ELF-1 (cell line): ENCODE measurements around the gene OCA2.
A peak's percentile ranks its signal among the peaks of the same experiment; 100 is the strongest.
"Not testable (repeated sequence)": the region's sequence is repeated elsewhere in the genome, so short reads cannot be mapped to it uniquely, and the experiment has no call there.

Experiments
- DNase-seq: peaks from one replicate; pipeline ENCODE4 v3.0.0-alpha.2; 2016; ENCODE audit warnings: low read depth, low spot score

The OCA2 gene

DNA sequence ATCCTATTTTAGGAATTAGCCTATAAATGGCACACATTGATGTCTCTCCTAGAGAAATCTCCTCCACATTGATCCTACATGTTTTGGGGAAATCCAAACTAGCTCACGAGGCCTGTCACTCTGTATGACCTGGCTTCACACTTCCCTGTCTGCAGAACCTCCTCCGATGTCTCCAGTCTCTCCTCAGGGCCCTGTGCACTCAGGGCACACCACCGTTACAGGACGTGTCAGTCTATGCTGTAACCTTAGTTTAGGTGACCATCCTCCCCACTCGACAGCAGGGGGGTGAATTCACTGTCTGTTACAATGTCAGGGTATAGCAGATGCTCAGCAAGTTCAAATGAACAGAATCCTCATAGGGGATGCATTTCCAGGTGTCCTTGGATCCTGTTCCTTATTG, 249.1 kb downstream of the OCA2 start:
- DNase-seq: no peak

DNA sequence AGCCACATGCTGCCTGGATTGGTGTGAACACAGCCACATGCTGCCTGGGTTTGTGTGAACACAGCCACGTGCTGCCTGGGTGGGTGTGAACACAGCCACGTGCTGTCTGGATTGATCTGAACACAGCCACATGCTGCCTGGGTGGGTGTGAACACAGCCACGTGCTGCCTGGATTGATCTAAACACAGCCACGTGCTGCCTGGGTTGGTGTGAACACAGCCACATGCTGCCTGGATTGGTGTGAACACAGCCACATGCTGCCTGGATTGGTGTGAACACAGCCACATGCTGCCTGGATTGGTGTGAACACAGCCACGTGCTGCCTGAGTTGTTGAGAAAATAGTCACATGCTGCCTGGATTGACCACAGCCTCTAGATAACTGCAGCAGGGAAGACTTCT, 250.2 kb downstream of the OCA2 start:
- DNase-seq: not testable (repeated sequence)

DNA sequence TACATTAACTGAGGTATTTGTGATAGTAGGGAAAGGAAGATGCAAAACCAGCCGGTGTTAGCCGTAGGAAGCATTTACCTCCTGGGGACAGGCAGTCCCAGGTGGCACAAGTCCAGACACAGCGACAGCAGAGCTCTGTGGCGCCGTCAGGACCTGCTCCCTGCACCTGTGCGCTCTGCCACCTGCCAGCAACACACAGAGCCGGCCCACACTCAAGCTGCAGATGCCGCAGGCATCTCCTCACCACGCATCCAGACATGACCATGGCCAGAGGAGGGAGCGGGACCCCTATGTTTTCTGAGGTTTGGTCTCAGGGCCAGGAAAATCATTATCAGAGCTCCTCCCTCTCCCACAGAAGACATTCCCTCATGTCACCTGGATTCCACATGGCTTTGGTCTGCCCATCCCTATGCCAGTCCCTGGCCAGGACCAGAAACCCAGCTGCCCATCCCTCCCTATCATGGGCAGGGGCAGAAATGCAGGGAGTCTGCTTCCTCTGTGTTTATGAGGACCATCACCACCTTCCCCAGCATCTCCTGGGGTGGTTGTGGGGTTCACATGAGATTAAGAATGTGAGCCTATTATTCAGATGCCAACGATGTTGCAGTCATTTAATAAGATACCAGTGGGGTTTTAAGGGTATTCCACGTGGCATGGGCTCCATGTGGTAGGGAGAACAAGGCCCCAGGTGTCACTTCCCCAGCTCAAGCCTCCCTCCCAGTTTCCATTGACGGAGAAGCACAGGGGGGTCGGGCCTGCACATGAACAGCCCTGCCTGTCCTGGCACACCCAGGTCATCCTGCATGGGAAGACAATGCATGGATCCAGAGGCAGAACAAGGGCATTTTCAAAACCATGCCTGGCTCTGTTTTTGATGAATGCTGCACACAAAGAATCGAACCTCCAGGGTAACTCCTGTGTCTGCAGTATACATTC, 251.1 kb downstream of the OCA2 start:
- no peak for DNase-seq

DNA sequence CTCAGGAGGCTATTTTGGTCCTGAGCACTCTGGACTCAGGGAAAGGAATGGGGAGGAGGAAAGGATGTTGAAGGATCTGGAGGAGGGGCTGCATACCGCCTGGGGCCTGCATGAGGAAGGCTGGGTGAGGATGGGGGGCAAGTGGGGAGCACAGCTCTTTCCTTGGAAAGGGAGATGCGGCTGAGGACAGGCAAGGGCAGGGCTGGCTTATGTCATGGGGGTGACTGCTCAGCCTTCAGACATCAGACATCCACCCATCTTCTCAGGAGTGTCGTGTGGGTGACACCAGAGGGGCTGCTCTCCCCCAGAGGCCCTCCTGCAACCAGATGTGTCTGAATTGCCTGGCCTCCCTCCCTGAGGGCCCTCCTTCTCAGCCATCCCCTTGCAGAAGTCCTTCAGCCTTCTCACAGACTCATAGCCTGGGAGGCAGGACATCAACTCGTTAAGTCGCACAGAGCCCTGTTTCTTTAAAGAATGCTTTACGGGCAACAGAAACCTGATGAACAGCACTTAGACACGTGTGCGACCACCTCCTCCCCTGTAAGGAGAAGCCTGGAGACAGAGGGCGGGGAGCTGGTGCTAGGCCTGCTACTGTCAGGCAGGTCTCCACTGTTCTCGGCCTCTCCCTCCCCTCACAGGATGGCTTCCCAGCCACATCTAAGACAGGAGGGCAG, 252.3 kb downstream of the OCA2 start:
- no peak for DNase-seq

DNA sequence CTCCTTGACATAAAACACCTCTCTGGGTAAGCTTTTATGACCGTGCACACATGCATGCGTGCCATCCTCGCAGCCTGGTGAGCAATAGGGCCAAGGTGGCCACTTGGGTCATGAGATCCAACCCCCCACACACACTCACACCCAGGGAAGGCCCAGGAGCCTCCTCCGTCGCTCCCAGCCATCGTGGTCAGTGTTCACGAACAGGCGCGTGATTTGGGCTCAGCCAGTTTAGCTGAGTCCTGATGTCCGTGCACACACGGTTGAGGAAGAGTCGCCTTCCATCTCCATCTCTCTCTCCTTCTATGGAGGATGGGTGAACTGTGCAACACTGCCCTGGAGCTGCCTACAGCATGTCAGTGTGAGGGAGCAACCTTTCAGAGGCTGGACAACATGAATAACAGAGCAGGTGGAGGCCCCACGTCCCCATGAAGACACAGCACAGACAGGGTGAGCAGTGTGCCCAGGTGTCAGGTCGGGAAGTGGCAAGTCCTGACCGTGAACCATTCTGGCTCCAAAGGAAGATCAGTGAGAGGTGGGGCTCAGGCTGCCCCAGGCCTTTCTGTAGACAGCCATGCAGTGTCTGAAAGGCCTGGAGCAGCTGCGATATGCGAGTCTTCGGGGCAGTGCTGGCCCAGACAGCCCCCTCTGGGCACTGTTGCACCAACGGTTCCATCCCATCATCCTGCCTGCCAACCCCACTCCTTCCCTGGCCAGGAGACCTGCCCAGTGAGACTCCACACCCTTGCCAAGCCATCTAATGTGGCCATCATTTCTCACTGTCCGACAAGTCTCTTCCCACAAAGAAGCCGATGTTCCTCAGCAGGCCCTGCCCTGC, 253.4 kb downstream of the OCA2 start:
- no peak for DNase-seq

DNA sequence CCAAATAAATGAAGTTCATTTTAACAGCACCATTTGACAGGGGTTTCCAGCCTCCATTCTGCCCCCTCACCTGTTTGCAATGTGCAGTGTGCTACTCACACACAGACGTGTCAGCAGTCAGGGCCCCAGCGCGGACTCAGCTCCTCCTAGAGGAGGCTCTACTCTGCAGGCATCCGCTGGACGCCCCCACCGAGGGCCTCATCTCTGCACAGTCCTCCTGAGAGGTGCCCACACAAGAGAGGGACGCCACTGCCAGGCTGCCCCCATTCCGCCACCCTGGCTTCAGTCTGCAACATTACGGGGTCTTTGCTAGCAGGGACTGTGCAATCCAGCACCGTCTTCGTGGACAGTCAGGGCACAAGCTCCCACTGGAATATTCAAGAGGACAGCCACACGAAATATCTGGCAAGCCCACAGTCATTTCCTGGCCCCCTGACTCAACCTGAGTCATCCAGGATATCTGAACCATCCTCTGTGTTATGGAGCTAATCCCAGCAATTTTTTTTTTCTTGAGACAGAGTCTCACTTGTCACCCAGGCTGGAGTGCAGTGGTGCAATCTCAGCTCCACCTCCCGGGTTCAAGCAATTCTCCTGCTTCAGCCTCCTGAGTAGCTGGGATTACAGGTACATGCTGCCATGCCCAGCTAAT, 255.0 kb downstream of the OCA2 start:
- DNase-seq: peak; percentile 17

DNA sequence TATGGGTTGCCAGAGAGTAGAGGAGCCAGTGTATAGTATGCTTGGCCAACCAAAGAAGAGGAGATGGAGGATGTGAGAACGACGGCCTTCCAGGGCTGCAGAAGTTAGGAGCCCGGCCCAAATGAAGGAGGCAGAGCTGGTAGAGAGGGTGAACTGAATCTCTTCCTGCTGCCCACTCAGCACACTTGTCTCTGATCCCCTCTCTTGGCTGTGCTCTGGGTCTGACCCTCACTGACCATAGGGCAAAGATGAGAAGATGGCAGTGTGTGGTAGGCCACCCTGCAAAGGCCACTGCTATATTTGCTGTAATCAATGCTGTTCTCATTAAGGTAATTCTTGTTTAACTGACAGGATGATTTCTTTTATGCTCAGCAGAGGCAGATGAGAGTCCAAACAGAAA, 256.0 kb downstream of the OCA2 start:
- DNase-seq: no peak

DNA sequence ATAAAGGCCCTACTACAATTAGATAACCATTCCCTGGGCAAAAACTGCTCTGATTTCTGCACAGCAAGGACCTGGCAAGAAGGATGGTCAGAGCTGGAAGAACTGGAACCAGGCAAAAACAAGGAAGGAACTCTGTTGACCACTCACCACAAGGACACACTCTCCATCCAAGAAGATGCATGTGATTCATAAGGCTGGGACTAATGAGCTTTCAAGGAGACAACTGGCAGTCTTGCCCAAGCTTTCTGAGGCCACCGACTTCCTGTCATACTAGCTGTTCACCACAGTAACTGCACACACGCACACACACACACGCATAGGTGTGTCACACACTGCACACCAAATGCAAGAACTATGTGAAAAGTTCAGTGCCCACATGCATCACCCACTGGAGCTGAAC, 256.6 kb downstream of the OCA2 start:
- no peak for DNase-seq

DNA sequence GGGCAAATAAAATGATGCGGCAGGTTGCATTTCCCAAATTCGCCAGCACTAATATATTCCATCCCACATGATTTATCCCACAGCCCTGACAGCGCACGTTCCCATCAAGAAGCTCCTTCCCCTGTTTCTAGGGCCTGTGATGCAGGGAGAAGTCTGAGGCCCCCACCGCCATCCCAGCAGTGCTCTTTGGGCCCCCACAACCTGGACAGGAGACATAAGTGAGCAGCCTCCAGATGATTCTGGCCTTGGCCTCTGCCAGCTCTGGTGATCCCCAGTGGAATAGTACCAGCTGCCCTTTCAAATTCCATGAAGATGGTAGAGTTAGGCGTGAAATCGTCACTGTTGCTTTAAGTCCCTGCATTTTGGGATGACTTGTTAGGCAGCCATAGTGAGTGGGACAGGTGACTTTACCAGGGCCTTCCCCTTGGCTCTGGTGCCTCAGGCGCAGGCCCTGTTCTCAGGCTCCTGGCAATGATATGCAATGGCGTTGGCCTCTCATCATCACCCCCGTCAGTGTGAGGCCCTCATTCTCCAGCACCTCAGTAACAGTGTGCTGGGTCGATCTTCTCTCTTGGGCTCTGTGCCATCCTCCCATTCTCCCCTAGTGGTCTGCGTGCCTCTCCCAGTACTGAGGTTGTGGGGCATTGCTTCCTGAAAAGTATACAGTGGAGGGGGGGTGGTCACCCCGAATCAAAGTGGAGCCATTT, 263.7 kb downstream of the OCA2 start:
- DNase-seq: no peak

DNA sequence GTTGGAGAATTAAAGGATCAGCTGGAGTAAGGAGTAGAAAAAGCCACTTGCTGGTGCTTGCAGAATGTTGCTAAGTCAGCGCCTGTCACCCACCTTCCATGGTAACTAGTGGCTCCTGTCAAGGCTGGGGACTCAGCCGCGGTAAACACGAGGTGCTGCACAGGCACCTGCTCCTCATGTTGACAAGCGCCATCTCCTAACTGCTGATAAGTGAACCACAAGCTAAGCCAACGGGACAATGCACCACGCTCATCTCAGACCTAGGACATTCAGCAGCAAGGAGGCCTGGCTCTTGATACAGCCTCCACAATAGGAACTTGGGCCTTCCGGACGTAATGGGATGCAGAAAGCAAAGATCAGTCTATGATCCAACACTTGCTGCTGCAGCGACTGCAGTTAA, 264.4 kb downstream of the OCA2 start:
- DNase-seq: no peak

DNA sequence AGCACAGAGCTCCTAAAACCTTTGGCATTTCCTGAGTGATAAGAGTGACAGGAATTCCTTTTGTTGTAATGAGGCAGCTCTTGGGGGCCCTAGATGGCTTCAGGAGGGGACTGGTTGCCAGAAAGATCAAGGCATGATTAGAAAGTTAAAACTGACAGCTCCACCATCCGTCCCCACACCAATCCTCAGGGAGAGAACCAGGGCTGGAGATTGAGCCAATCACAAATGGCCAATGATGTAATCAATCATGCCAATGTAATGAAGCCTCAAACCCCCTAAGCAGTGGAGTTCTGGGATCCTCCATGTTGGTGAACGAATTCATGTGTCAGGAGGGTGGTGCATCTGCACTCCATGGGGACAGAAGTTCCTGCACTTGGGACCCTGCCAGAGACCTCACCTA, 265.1 kb downstream of the OCA2 start:
- no peak for DNase-seq

DNA sequence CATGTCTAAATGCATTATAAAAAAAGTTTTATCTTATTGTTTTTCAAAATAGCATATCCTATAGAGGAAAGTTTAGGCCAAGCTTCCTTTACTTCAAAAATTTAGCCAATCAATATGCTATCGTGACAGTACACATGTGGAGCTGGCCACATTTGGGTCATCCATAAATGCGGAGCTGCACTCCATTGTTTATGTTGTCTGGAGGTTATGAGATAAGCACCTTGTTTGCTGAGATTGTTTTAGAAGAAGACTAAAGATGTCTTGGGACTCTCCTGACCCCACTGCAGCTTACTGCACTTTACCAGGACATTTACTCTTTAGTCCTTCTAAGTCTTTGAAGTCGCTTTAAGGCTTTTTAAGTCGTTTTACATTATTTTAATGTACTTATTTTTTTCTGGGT, 265.9 kb downstream of the OCA2 start:
- no peak for DNase-seq

DNA sequence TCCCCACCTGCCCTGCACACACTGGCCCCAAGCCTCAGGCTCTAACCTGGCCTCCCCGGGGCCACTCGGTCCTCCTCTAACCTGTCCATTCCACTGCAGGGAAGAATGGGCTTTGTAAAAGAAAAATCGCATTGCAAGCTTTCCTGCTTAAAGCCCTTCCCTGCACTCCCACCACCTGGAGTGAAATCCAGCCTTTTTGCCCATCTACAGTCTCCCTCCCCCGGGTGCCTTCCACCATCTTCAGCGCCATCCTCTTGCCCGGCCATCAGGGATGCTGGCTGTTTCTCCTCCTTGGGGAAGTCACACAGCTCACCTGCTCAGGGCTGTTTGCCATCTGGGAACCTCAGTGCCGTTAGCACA, 266.9 kb downstream of the OCA2 start:
- DNase-seq: no peak

DNA sequence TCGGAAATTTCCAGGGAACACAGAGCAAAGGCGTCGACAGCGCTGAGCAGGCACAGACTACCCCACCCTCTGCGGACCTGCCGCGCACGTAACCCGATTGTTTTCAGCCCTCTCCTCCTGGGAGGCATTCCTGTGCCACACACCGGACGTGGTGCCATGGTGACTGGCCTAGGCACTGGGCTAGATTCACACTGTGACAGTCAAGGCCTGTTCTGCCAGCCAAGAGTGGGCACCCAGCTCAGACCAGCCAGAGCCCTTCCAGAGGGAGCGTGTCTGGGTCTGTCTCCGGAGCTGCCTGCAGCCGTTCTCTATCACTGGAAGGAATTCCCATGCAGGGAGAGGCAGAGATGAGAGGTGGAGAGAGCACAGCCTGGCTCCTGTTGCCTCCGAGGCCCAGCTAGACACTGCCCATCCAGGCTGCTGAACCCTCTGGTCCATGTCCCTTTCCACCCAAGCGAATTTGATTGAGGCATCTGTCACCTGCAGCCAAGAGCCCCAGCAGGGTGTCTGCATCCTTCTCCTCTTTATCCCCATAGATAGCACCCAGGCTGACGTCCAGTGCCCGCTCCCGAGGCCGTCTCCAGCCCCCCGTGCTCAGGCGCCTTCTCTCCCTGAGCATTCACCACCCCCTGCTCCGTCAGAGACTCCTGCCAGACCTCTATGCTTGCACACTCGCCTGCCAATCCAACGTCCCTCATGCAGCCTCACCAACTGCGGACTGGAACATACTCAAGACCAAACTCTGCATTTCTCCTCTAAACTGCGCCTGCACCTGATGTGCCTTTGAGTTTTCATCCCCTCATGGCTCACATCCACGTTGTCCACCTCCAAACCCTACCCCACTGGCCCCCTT, 267.5 kb downstream of the OCA2 start:
- DNase-seq: peak; percentile 10

DNA sequence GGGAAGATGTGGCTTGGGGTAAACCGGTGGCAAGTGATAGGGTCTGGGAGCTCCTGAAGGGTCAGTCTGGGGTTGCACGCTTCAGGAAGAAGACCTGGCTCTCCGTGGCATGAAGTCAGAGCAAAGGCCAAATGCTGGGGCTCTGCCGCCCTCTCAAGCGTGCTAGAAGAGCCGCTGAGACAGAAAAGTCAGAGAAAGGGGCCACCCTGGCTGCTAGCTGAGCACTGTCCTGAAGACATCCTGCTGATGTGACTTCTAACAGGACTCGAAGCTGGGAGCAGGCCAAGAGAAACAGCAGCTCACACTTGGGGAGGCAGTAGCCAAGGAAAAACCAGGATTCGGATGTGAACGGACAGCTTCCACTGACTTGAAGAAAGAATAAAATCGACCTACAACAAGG, 270.4 kb downstream of the OCA2 start:
- DNase-seq: no peak

DNA sequence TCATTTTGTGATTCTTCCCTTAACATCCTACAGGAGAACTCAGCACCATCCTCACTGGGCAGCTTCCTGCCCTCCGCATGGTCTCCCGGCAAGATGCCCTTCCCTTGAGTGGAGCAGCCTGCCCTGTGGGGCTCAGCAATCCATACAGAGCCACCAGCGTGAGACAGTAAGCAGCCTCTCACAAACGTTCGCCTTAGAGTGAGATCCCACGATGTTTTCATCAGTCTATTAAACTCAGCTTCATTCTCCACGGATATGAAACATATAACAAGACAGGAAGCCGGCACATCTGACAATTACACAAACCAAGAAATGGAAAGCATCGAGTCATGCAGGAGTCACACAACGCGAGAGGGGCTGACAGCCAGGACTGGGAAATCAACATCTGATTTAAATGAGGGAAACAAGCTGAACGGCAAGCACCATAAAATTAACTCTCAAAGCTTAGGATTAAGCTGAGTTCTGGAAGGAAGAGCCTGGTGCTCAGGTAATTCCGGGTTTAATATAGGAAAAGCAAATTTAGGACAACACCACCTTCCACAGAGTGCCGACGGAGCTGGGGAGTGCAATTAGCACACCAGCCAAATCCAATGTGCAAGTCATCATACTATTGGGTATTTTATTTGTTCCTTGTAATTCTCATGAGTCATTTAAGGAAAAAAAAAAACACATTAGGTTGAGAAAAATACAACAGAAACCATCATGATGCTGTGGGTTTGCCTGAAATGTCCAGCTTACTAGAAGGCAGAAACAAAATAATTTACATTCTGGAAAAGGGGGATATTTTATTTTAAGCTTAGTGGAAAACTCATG, 272.0 kb downstream of the OCA2 start:
- no peak for DNase-seq

DNA sequence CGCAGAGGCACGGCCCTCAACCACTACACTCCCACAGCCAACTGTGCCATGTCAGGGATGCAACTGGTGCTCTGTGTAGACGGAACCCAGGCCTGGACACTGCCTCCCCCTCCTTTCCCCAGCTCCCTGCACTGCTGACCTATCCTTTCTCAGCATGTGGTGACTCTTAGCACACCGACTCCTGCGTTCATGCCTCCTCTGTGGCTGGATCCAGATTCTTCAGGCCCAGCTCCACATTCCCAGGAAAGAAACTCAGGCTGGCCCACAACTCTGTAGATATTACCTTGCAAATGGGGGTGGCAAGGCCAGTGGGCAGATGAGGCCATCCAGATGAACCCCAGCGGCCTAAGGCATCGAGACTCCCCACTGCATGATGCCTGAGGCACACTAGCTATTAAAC, 272.7 kb downstream of the OCA2 start:
- DNase-seq: no peak

DNA sequence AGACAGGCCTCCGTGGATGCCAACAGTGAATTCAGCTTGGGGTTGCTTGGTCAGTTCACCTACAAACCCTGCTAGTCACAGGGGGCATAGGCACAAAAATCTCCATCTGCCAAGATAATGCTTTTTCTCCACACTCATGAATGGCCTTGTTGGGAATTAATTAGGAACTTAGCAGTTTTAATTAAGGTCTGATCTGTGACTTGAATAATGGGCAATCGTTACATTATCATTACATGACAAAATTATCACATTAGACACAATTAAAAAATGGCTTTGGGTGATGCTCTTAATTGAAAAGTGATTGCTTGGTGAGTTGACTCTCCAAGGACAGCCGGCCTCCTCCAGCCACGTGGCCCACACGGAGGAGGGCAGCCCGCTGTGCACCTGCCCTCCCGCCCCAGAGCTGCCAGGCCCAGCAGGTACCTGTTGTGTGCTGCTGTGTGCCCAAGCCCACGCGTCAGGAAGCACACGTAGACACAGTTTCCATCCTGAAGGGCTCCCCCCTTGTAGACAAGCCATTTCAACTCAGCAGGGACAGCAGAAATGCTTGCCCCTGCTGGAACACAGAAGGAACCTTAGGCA, 274.2 kb downstream of the OCA2 start:
- no peak for DNase-seq

DNA sequence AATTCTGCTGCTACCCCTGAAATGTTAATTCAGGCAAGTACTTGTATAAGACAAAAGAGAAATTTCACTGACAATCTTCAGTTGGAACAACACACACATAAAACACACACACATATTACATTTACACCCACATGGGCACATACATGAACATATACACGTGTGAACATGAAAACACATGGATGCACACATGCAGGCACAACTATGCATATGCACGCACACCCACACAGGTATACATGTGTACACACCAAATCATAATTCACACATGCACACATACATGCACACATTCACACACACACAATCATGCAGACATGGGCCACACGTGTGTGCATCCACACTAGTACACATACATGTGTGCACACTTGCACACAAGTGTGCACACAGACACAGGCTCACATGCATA, 277.8 kb downstream of the OCA2 start:
- DNase-seq: no peak
